ENCODE results near the gene KCNIP4. TPM values are rescaled to one million over a fixed set of nuclear protein-coding genes. Genes with fewer than 3 reads are reported as not detected.
A peak's percentile ranks its signal among the peaks of the same experiment; 100 is the strongest.

The KCNIP4 gene
- total and polyA plus RNA-seq, 2 experiments from 2014 or later = 0.14 to 0.63 TPM

DNA sequence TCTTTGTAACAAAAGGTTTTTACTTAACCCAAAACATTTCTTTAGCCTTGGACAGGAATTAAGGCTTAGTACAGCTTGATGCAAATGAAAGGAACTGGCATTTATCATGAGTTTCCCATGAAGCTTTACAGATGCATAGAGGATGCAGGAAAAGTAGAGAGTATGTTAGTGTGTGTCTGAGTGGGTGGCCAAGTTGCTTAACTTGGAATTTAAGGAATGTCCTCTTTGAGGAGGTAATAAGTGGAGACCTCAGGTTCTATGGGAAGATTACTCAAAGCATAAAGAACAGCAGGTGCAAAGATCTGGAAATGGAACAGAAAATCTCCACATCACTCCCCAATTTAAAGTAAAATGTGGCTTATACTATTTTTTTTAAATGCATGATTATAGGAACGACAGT lies 457.9 kb downstream of the KCNIP4 start:
- DNase-seq (ENCODE audit: low spot score) (peak; percentile 51), ATAC-seq (peak; percentile 38; the same call in 1 of the 3 replicates)
- Histone ChIP-seq H2AFZ (no peak overlapping the region), H3F3A (replicated peaks; ENCODE audit: low read depth) (no peaks in the 10 kb centered on the region), H3K27me3 (ENCODE audit: insufficient read depth) (no peaks in the 10 kb centered on the region), H4K20me1 (replicated peaks; ENCODE audit: insufficient read depth) (no peaks in the 10 kb centered on the region), H3K27ac (ENCODE audit: low read depth) (no peak overlapping the region), H3K79me2 (replicated peaks; ENCODE audit: insufficient read depth) (no peaks in the 10 kb centered on the region), H3K4me2 (no peak overlapping the region), H3K9me2 (ENCODE audit: insufficient read depth) (no peaks in the 10 kb centered on the region), H3K36me3 (ENCODE audit: insufficient read depth) (no peaks in the 10 kb centered on the region), H3K4me1 (ENCODE audit: insufficient read depth) (no peaks in the 10 kb centered on the region), H3K4me3 (no peak overlapping the region)
- TF ChIP-seq, protein P1, sequence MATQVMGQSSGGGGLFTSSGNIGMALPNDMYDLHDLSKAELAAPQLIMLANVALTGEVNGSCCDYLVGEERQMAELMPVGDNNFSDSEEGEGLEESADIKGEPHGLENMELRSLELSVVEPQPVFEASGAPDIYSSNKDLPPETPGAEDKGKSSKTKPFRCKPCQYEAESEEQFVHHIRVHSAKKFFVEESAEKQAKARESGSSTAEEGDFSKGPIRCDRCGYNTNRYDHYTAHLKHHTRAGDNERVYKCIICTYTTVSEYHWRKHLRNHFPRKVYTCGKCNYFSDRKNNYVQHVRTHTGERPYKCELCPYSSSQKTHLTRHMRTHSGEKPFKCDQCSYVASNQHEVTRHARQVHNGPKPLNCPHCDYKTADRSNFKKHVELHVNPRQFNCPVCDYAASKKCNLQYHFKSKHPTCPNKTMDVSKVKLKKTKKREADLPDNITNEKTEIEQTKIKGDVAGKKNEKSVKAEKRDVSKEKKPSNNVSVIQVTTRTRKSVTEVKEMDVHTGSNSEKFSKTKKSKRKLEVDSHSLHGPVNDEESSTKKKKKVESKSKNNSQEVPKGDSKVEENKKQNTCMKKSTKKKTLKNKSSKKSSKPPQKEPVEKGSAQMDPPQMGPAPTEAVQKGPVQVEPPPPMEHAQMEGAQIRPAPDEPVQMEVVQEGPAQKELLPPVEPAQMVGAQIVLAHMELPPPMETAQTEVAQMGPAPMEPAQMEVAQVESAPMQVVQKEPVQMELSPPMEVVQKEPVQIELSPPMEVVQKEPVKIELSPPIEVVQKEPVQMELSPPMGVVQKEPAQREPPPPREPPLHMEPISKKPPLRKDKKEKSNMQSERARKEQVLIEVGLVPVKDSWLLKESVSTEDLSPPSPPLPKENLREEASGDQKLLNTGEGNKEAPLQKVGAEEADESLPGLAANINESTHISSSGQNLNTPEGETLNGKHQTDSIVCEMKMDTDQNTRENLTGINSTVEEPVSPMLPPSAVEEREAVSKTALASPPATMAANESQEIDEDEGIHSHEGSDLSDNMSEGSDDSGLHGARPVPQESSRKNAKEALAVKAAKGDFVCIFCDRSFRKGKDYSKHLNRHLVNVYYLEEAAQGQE (IDR thresholded peaks at IDR 0.05; ENCODE audit: unreplicated experiment) = no peak
- TF ChIP-seq, protein P2, sequence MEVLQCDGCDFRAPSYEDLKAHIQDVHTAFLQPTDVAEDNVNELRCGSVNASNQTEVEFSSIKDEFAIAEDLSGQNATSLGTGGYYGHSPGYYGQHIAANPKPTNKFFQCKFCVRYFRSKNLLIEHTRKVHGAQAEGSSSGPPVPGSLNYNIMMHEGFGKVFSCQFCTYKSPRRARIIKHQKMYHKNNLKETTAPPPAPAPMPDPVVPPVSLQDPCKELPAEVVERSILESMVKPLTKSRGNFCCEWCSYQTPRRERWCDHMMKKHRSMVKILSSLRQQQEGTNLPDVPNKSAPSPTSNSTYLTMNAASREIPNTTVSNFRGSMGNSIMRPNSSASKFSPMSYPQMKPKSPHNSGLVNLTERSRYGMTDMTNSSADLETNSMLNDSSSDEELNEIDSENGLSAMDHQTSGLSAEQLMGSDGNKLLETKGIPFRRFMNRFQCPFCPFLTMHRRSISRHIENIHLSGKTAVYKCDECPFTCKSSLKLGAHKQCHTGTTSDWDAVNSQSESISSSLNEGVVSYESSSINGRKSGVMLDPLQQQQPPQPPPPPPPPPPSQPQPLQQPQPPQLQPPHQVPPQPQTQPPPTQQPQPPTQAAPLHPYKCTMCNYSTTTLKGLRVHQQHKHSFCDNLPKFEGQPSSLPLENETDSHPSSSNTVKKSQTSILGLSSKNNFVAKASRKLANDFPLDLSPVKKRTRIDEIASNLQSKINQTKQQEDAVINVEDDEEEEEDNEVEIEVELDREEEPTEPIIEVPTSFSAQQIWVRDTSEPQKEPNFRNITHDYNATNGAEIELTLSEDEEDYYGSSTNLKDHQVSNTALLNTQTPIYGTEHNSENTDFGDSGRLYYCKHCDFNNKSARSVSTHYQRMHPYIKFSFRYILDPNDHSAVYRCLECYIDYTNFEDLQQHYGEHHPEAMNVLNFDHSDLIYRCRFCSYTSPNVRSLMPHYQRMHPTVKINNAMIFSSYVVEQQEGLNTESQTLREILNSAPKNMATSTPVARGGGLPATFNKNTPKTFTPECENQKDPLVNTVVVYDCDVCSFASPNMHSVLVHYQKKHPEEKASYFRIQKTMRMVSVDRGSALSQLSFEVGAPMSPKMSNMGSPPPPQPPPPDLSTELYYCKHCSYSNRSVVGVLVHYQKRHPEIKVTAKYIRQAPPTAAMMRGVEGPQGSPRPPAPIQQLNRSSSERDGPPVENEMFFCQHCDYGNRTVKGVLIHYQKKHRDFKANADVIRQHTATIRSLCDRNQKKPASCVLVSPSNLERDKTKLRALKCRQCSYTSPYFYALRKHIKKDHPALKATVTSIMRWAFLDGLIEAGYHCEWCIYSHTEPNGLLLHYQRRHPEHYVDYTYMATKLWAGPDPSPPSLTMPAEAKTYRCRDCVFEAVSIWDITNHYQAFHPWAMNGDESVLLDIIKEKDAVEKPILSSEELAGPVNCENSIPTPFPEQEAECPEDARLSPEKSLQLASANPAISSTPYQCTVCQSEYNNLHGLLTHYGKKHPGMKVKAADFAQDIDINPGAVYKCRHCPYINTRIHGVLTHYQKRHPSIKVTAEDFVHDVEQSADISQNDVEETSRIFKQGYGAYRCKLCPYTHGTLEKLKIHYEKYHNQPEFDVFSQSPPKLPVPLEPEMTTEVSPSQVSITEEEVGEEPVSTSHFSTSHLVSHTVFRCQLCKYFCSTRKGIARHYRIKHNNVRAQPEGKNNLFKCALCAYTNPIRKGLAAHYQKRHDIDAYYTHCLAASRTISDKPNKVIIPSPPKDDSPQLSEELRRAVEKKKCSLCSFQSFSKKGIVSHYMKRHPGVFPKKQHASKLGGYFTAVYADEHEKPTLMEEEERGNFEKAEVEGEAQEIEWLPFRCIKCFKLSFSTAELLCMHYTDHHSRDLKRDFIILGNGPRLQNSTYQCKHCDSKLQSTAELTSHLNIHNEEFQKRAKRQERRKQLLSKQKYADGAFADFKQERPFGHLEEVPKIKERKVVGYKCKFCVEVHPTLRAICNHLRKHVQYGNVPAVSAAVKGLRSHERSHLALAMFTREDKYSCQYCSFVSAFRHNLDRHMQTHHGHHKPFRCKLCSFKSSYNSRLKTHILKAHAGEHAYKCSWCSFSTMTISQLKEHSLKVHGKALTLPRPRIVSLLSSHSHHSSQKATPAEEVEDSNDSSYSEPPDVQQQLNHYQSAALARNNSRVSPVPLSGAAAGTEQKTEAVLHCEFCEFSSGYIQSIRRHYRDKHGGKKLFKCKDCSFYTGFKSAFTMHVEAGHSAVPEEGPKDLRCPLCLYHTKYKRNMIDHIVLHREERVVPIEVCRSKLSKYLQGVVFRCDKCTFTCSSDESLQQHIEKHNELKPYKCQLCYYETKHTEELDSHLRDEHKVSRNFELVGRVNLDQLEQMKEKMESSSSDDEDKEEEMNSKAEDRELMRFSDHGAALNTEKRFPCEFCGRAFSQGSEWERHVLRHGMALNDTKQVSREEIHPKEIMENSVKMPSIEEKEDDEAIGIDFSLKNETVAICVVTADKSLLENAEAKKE (CRISPR knock-in tag; IDR thresholded peaks at IDR 0.05) = peak; percentile 74
- no peaks in the 10 kb centered on the region for H3K27me3 Mint-ChIP-seq (ENCODE audit: insufficient read depth, low read depth, poor library complexity)
- no peak overlapping the region for H3K4me3 Mint-ChIP-seq
- no peaks in the 10 kb centered on the region for H3K9me3 Mint-ChIP-seq
- H3K27ac Mint-ChIP-seq = no peak overlapping the region
- peaks cover 11% of the 10 kb centered on the region; the same call in 2 of the 3 replicates for H3K4me1 Mint-ChIP-seq
- H3K36me3 Mint-ChIP-seq (ENCODE audit: low read depth) = no peaks in the 10 kb centered on the region
